GM23338 (cell line): ENCODE data around the gene ELOVL7. TPM values are rescaled to one million over a fixed set of nuclear protein-coding genes. Genes with fewer than 3 reads are reported as not detected.

Source experiments
- ATAC-seq: fragments of 200-7000 bp; cut with Tn5 transposase; 3 replicates; pipeline ENCODE4 v1.9.1; 2020
- DNase-seq: peaks from one replicate; pipeline ENCODE4 v3.0.0-alpha.2; 2015; ENCODE audit warnings: low spot score
- H2AFZ ChIP-seq: fragments of 200-600 bp; sonication (generic); 2 replicates; pipeline ENCODE4 v1.8.0; 2016; ENCODE audit warnings: antibody characterized with exemption, mild to moderate bottlenecking, moderate library complexity
- H3F3A ChIP-seq: fragments of 200-600 bp; sonication (generic); replicated peaks from 2 replicates; pipeline ENCODE4 v1.8.0; 2017; ENCODE audit warnings: antibody characterized with exemption, mixed run types, low read depth
- H3K27ac ChIP-seq: fragments of 200-600 bp; sonication (generic); 2 replicates; pipeline ENCODE4 v1.6.1; 2016; ENCODE audit warnings: low read depth
- H3K27me3 ChIP-seq: fragments of 200-600 bp; sonication (generic); 2 replicates; pipeline ENCODE4 v1.8.0; 2016; ENCODE audit warnings: mild to moderate bottlenecking, mixed run types, moderate library complexity; ENCODE audit not compliant: insufficient read depth
- H3K36me3 ChIP-seq: fragments of 200-600 bp; sonication (generic); 2 replicates; pipeline ENCODE4 v1.8.0; 2016; ENCODE audit warnings: mild to moderate bottlenecking; ENCODE audit not compliant: insufficient read depth
- H3K4me1 ChIP-seq: fragments of 200-600 bp; sonication (generic); 2 replicates; pipeline ENCODE4 v1.8.0; 2016; ENCODE audit warnings: mild to moderate bottlenecking, moderate library complexity; ENCODE audit not compliant: insufficient read depth
- H3K4me2 ChIP-seq: fragments of 200-600 bp; sonication (generic); 2 replicates; pipeline ENCODE4 v1.7.1; 2017; ENCODE audit warnings: mixed run types
- H3K4me3 ChIP-seq: fragments of 200-600 bp; sonication (generic); 2 replicates; pipeline ENCODE4 v1.6.1; 2016; ENCODE audit warnings: mixed run types
- H3K79me2 ChIP-seq: fragments of 200-600 bp; sonication (generic); replicated peaks from 2 replicates; pipeline ENCODE4 v1.8.0; 2017; ENCODE audit warnings: mild to moderate bottlenecking; ENCODE audit not compliant: insufficient read depth
- H3K9me2 ChIP-seq: fragments of 200-600 bp; sonication (generic); 2 replicates; pipeline ENCODE4 v1.8.0; 2017; ENCODE audit not compliant: insufficient read depth
- H4K20me1 ChIP-seq: fragments of 200-600 bp; sonication (generic); replicated peaks from 2 replicates; pipeline ENCODE4 v1.8.0; 2017; ENCODE audit warnings: mild to moderate bottlenecking; ENCODE audit not compliant: insufficient read depth
- H3K27ac Mint-ChIP-seq: 2 replicates; pipeline ENCODE4 v1.8.0; 2020; ENCODE audit warnings: inconsistent platforms, mild to moderate bottlenecking, moderate library complexity, mixed read lengths
- H3K27me3 Mint-ChIP-seq: 3 replicates; pipeline ENCODE4 v1.8.0; 2022; ENCODE audit warnings: low read depth, mild to moderate bottlenecking, moderate library complexity, mixed read lengths, inconsistent platforms; ENCODE audit not compliant: insufficient read depth, poor library complexity
- H3K36me3 Mint-ChIP-seq: 3 replicates; pipeline ENCODE4 v1.8.0; 2021; ENCODE audit warnings: low read depth, mild to moderate bottlenecking, inconsistent platforms, moderate library complexity, mixed read lengths
- H3K4me1 Mint-ChIP-seq: 3 replicates; pipeline ENCODE4 v1.8.0; 2020; ENCODE audit warnings: mild to moderate bottlenecking, inconsistent platforms, mixed read lengths
- H3K4me3 Mint-ChIP-seq: 3 replicates; pipeline ENCODE4 v1.8.0; 2021; ENCODE audit warnings: moderate library complexity, mild to moderate bottlenecking, inconsistent platforms, mixed read lengths
- H3K9me3 Mint-ChIP-seq: 3 replicates; pipeline ENCODE4 v1.8.0; 2020; ENCODE audit warnings: moderate library complexity, mild to moderate bottlenecking, inconsistent platforms, mixed read lengths
- CREB1 ChIP-seq: fragments of 250-450 bp; sonication (Bioruptor Pico); IDR thresholded peaks from 2 replicates; pipeline ENCODE4 v1.5.0; 2020; ENCODE audit warnings: low read depth, mild to moderate bottlenecking, moderate library complexity
- EZH2 ChIP-seq: fragments of 200-600 bp; sonication (generic); IDR thresholded peaks from one replicate; pipeline ENCODE4 v1.8.0; 2017; ENCODE audit warnings: antibody characterized with exemption, mild to moderate bottlenecking, low read depth; ENCODE audit not compliant: unreplicated experiment
- JUNB ChIP-seq: IDR thresholded peaks from one replicate; pipeline ENCODE4 v1.6.1; 2016; ENCODE audit warnings: antibody characterized with exemption; ENCODE audit not compliant: unreplicated experiment
- ZNF331 ChIP-seq: fragments of 250-450 bp; sonication (Bioruptor Pico); IDR thresholded peaks from 2 replicates; pipeline ENCODE4 v1.5.0; 2020; ENCODE audit warnings: low read depth, mild to moderate bottlenecking, moderate library complexity
- polyA plus RNA-seq: library from polyadenylated mRNA; unstranded; fragments of >200 nt; fragmentation: Nextera tagmentation; extraction: Ambion mirVana; gene quantifications from 2 replicates; pipeline ENCODE4 v1.2.1, GENCODE V29; 2016
- total RNA-seq: library from RNA; depleted of rRNA; stranded (reverse); fragments of >200 nt; shearing (Covaris generic); gene quantifications from 2 replicates; pipeline ENCODE4 v1.2.3, GENCODE V29; 2014
- TF ChIP-seq, protein P1 (sequence below): IDR thresholded peaks from one replicate; pipeline ENCODE4 v1.6.1; 2018; ENCODE audit warnings: antibody characterized with exemption; ENCODE audit not compliant: unreplicated experiment
- TF ChIP-seq, protein P2 (sequence below): fragments of 250-450 bp; sonication (Bioruptor Pico); IDR thresholded peaks from 2 replicates; pipeline ENCODE4 v1.5.0; 2020; ENCODE audit warnings: mild to moderate bottlenecking, moderate library complexity
- TF ChIP-seq, protein P3 (sequence below), 2 experiments: fragments of 200-600 bp in 1 of 2; sonication (generic) in 1 of 2; conservative IDR thresholded peaks; 2 replicates each; pipeline versions ENCODE4 v1.5.1 to v1.6.1; 2016 to 2017; ENCODE audit warnings: antibody characterized with exemption in 2 of 2, low read depth in 2 of 2, mild to moderate bottlenecking in 2 of 2, moderate library complexity in 1 of 2
- TF ChIP-seq, protein P4 (sequence below): IDR thresholded peaks from 2 replicates; pipeline ENCODE4 v1.6.1; 2016; ENCODE audit warnings: antibody characterized with exemption

The ELOVL7 gene
- total and polyA plus RNA-seq, 2 experiments from 2014 or later = 2.3 to 7.0 TPM

DNA sequence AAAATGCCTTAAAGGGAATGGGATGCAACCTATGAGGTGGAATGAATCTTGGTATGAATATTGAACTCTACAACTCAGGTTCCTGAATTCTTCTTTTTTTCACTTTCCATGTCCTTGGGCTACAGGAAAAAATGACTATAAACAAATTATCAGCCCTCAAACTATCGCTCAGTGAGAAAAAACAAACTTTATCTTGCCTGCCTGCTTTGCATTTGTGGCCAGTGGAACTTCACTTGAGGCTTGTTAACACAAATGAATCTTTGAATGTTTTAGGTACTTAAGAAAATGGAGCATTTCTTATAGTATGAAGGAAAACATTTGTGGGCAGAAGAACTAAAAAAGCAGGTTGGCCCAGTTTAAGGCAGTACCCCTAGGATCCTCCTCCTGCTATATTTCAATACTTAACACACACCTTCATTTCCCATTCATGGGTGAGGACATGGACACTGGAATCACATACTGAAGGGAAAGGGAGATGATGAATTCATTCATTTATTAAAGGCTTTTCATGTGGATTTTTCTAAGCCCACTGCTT is 34.1 kb downstream of the ELOVL7 start:
- Mint-ChIP-seq H3K36me3 (0 out of 3 replicates have a peak, but pooled peaks cover 3% of the 10 kb centered on the region), H3K4me1 (peaks cover 25% of the 10 kb centered on the region), H3K4me3 (no peak overlapping the region), H3K27me3 (peaks cover 4% of the 10 kb centered on the region), H3K9me3 (no peaks in the 10 kb centered on the region), H3K27ac (no peak overlapping the region)
- Histone ChIP-seq H3K27ac (no peak overlapping the region), H3K4me3 (no peak overlapping the region), H3F3A (no peaks in the 10 kb centered on the region), H3K4me2 (no peak overlapping the region), H4K20me1 (no peaks in the 10 kb centered on the region), H3K79me2 (no peaks in the 10 kb centered on the region), H2AFZ (no peak overlapping the region), H3K36me3 (no peaks in the 10 kb centered on the region), H3K27me3 (no peaks in the 10 kb centered on the region), H3K9me2 (no peaks in the 10 kb centered on the region), H3K4me1 (peaks cover 12% of the 10 kb centered on the region; the same call in 1 of the 2 replicates)
- TF ChIP-seq, protein P1, sequence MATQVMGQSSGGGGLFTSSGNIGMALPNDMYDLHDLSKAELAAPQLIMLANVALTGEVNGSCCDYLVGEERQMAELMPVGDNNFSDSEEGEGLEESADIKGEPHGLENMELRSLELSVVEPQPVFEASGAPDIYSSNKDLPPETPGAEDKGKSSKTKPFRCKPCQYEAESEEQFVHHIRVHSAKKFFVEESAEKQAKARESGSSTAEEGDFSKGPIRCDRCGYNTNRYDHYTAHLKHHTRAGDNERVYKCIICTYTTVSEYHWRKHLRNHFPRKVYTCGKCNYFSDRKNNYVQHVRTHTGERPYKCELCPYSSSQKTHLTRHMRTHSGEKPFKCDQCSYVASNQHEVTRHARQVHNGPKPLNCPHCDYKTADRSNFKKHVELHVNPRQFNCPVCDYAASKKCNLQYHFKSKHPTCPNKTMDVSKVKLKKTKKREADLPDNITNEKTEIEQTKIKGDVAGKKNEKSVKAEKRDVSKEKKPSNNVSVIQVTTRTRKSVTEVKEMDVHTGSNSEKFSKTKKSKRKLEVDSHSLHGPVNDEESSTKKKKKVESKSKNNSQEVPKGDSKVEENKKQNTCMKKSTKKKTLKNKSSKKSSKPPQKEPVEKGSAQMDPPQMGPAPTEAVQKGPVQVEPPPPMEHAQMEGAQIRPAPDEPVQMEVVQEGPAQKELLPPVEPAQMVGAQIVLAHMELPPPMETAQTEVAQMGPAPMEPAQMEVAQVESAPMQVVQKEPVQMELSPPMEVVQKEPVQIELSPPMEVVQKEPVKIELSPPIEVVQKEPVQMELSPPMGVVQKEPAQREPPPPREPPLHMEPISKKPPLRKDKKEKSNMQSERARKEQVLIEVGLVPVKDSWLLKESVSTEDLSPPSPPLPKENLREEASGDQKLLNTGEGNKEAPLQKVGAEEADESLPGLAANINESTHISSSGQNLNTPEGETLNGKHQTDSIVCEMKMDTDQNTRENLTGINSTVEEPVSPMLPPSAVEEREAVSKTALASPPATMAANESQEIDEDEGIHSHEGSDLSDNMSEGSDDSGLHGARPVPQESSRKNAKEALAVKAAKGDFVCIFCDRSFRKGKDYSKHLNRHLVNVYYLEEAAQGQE = no peak
- TF ChIP-seq, protein P2, sequence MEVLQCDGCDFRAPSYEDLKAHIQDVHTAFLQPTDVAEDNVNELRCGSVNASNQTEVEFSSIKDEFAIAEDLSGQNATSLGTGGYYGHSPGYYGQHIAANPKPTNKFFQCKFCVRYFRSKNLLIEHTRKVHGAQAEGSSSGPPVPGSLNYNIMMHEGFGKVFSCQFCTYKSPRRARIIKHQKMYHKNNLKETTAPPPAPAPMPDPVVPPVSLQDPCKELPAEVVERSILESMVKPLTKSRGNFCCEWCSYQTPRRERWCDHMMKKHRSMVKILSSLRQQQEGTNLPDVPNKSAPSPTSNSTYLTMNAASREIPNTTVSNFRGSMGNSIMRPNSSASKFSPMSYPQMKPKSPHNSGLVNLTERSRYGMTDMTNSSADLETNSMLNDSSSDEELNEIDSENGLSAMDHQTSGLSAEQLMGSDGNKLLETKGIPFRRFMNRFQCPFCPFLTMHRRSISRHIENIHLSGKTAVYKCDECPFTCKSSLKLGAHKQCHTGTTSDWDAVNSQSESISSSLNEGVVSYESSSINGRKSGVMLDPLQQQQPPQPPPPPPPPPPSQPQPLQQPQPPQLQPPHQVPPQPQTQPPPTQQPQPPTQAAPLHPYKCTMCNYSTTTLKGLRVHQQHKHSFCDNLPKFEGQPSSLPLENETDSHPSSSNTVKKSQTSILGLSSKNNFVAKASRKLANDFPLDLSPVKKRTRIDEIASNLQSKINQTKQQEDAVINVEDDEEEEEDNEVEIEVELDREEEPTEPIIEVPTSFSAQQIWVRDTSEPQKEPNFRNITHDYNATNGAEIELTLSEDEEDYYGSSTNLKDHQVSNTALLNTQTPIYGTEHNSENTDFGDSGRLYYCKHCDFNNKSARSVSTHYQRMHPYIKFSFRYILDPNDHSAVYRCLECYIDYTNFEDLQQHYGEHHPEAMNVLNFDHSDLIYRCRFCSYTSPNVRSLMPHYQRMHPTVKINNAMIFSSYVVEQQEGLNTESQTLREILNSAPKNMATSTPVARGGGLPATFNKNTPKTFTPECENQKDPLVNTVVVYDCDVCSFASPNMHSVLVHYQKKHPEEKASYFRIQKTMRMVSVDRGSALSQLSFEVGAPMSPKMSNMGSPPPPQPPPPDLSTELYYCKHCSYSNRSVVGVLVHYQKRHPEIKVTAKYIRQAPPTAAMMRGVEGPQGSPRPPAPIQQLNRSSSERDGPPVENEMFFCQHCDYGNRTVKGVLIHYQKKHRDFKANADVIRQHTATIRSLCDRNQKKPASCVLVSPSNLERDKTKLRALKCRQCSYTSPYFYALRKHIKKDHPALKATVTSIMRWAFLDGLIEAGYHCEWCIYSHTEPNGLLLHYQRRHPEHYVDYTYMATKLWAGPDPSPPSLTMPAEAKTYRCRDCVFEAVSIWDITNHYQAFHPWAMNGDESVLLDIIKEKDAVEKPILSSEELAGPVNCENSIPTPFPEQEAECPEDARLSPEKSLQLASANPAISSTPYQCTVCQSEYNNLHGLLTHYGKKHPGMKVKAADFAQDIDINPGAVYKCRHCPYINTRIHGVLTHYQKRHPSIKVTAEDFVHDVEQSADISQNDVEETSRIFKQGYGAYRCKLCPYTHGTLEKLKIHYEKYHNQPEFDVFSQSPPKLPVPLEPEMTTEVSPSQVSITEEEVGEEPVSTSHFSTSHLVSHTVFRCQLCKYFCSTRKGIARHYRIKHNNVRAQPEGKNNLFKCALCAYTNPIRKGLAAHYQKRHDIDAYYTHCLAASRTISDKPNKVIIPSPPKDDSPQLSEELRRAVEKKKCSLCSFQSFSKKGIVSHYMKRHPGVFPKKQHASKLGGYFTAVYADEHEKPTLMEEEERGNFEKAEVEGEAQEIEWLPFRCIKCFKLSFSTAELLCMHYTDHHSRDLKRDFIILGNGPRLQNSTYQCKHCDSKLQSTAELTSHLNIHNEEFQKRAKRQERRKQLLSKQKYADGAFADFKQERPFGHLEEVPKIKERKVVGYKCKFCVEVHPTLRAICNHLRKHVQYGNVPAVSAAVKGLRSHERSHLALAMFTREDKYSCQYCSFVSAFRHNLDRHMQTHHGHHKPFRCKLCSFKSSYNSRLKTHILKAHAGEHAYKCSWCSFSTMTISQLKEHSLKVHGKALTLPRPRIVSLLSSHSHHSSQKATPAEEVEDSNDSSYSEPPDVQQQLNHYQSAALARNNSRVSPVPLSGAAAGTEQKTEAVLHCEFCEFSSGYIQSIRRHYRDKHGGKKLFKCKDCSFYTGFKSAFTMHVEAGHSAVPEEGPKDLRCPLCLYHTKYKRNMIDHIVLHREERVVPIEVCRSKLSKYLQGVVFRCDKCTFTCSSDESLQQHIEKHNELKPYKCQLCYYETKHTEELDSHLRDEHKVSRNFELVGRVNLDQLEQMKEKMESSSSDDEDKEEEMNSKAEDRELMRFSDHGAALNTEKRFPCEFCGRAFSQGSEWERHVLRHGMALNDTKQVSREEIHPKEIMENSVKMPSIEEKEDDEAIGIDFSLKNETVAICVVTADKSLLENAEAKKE (CRISPR knock-in tag) = no peak
- TF ChIP-seq JUNB (no peak), CREB1 (no peak), ZNF331 (CRISPR knock-in tag) (no peak), EZH2 (no peak)
- TF ChIP-seq, protein P3, sequence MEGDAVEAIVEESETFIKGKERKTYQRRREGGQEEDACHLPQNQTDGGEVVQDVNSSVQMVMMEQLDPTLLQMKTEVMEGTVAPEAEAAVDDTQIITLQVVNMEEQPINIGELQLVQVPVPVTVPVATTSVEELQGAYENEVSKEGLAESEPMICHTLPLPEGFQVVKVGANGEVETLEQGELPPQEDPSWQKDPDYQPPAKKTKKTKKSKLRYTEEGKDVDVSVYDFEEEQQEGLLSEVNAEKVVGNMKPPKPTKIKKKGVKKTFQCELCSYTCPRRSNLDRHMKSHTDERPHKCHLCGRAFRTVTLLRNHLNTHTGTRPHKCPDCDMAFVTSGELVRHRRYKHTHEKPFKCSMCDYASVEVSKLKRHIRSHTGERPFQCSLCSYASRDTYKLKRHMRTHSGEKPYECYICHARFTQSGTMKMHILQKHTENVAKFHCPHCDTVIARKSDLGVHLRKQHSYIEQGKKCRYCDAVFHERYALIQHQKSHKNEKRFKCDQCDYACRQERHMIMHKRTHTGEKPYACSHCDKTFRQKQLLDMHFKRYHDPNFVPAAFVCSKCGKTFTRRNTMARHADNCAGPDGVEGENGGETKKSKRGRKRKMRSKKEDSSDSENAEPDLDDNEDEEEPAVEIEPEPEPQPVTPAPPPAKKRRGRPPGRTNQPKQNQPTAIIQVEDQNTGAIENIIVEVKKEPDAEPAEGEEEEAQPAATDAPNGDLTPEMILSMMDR (conservative IDR thresholded peaks at IDR 0.05; ENCODE audit: low read depth in 2 of 2) = no peak
- TF ChIP-seq, protein P4, sequence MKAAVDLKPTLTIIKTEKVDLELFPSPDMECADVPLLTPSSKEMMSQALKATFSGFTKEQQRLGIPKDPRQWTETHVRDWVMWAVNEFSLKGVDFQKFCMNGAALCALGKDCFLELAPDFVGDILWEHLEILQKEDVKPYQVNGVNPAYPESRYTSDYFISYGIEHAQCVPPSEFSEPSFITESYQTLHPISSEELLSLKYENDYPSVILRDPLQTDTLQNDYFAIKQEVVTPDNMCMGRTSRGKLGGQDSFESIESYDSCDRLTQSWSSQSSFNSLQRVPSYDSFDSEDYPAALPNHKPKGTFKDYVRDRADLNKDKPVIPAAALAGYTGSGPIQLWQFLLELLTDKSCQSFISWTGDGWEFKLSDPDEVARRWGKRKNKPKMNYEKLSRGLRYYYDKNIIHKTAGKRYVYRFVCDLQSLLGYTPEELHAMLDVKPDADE = no peak
- ATAC-seq (no peak), DNase-seq (no peak)
